GM18870 (cell line): ENCODE measurements around the gene KPTN.

Experiments used
- ATAC-seq: cut with Tn5 transposase; IDR thresholded peaks from one replicate; pipeline ENCODE4 v1.9.1; 2021; ENCODE audit warnings: moderate library complexity; ENCODE audit not compliant: unreplicated experiment

KPTN gene

DNA sequence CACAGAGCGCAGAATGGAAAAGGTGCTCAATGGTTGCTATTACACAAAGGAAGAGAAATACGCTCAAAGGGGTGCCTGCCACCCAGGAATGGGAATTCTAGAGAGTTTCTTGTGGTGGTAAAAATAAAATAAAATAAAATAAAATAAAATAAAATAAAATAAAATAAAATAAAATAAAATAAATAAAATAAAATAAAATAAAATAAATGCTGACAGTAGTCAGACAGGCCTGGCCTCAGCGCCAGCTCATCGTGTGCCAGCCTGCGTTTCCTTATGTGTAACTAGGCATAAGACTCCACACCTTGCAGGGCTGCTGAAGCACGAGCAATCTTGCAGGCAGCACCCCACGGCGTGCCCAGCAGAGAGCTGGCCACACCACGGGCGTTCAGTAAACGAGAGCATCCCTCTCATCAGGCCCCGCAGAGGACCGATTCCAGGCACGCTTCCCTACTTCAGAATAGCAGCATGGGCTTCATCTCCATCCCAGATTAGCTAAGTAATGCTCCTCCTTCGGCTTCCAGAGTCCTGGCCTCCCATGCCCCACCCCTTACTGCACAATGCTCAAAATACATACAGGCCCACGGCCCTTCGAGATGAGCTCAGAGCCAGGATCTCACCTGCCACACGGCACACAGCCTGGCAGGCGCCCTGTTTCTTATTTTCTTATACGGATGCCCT is 25.3 kb upstream of the KPTN start:
- ATAC-seq: no peak

DNA sequence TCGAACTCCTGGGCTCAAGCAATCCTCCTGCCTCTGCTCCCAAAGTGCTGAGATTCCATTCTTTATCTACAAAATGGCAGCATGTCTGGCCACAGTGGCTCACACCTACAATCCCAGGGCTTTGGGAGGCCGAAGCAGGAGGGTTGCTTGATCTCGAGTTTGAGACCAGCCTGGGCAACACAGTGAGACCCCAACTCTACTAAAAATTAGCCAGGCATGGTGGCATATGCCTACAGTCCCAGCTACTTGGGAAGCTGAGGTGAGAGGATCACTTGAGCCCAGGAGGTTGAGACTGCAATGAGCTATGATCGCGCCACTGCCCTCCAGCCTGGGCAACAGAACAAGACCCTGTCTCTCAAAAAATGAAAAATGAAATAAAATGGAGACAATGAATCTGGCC is 24.7 kb upstream of the KPTN start:
- no peak for ATAC-seq

DNA sequence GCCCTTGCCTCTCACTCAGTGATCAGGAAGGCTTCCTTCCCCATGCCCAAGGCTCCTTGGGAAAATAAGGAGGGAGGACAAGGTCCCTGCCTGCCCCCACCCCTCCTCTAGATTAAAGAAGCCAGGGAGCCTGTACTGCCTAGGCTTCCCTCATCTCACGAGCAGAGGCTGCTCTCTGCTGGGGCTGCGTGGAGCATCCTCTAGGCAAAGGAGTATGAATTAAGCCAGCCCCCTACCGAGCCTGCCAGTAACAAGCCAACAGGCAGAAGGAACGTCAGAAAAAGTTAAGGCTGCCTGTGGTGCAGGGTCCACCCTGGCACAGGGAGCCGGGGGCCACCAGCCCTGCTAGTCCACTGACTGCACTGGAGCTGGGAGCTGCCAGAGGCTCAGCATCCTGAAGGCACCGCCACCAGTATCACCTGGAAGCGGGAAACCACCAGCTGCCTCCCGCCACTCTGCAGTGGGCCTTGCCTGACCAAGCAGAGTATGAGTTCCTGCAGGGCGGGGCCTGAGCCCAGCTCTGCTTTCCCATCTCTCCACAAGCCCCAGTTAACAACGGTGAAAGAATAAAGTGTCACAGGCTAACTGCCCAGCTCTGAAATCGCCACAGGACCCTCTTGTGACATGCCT is 24.0 kb upstream of the KPTN start:
- no peak for ATAC-seq

DNA sequence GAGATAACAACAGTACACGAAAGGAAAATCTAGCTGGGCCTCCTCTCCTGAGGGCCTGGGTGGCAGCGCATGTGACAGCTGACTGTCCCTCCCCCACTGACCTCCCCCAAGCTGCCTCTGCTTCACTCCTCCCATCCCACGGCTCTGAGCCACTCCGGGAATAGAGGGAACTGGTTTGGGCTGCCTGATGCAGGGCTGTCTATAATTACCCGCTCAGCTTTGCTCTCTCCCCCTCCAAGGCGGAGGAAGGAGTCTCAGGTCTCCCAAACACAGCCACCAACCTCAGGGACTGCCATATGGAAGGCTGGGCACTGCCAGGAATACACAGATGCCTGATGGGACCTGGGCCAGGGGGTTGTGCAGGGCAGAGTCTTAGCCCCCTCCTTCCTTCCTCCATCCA is 23.0 kb upstream of the KPTN start:
- no peak for ATAC-seq

DNA sequence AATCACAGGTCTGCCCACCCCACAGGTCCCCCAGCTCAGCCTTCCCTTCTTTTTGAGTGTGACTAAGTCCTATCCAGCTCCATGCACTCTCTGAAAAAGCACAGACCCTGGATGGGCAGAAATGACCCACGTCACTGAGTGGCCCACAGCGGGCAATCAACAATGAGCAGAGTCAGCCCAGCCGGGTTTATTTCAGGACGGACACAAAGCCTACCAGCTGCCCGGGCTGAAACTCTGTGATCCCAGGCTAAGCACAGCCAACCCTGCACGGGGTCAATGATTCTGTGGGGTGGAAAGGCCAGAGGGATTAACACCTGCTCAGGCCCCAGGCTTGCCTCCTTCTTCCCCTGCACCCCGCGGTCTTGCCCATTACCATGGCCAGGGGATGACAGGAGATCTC is 22.4 kb upstream of the KPTN start:
- ATAC-seq: no peak

DNA sequence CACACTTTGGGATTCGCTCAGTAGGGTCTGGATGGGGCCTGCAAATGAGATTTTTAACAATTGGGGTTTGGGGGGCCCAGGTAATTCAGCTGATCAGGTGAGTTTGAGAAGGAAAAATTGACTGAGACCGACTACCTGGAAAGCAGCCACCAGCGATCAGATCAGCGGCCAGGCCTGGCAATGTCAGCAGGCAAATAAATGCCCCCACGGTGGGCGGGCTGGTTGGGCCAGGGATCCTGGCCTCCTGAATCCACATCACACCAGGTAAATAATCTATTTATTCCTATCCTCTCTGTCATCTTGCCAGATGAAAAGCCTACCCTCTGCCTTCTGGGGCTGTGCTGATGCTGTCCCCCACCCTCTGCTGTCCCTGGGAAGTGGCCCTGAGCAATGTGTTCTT is 21.5 kb upstream of the KPTN start:
- no peak for ATAC-seq

DNA sequence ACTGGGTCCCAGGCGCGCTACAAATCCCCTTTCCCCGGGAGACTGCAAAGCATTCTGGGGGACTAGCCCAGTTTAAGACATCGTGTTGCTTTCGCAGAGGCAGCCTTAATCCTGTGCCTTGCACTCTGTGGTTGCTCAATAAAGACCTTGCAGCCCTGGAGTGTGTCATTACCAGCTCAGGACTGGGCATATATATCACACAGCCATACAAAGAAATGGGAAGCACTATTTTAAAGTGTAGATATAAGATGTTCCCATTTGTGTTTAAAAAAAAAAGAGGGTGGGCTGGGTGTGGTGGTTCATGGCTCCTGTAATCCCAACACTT is 19.8 kb upstream of the KPTN start:
- no peak for ATAC-seq

DNA sequence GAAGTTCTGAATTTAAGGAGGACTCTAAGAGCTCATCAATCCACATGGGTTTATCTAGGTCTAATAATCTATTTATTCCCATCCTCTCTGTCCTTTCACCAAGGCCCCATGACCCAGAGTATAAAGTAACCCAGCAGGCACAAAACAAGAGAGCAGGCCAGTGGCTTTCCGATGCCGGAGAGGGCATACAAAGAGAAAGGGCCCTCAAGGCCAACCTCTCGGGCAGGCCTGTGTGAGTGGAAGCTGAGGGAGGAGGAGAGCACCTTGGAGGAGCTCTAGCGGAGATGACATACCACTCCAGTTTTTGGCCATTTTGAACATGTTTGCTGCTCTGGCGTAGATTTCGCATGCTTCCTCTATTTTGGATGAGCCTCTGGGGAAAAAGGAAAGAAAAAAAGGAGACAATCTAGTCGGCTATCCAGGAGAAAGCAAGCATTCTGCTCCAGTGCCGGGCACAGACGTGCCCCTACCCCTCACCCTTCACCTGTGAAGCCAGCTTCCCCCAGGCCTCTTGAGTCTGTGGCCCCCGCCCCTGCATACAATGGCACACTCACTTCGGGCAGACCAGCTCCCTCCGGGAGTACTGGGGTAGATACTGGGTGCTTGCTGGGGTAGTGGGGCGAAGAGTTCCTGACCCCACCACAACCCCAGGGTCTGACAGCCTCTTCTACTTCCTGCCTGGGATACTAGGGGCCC is 19.3 kb upstream of the KPTN start:
- ATAC-seq: no peak

DNA sequence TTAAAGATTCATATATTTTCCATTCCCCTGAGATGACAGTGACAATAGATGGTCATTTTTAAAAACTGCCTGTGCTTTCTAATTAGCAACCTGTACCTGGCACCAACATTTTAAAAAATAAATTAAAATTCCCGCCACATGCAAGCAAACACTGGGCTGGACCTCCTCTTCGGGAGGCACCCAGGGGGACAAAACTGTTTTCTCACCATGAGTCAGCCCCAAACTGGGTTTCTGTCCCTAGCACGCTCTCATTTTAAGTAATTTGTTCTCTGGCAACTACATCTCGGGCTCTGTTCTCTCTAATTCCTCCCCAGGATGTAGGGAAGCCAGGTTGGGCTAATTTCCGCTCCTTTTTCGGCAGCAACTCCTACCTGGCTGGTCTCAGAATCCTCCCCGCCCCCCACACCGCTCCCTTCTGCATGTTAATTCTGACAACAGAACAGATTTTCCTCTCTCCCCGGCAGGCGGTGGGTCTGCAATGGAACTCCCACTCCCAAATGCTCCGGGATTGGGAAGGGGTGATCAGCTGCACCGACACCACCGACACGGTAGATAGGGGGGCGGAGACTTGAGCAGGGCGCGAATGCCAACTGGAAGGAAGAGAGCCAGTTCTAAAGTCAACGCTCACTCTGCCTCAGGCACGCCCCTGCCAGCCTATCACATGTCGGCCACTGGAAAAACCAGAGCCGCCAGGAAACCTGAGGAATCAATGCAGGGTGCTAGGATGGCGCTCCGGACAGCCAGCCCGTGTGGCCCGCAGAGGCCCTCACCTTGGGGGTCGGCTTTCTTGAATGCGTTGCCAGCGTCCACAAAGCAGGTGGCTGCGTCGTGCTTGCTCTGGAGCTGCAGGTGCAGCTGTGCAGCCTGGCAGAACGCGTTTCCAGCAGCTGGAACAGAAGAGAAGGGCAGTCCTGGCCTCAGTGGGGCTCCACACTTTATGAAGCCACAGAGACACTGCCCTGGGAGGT is 16.1 kb upstream of the KPTN start:
- ATAC-seq: no peak

DNA sequence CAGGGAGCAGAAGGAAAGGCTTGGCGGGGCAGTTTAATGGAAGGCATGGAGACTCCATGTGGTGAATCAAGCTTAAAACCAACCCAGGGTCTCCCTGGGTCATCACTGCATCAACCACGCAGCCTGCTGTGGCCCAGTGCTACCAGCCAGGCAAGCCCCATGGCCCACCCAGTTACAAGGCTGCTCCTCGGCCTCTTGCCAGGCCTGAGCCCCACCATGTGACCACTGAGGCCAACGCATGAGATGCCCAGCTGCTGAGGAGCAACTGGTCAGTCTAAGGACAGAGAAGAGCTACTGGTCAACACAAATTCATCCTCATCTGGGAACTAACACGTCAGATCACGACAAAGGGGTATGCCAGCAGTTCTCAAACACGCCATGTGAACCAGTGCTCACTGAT is 15.4 kb upstream of the KPTN start:
- no peak for ATAC-seq

DNA sequence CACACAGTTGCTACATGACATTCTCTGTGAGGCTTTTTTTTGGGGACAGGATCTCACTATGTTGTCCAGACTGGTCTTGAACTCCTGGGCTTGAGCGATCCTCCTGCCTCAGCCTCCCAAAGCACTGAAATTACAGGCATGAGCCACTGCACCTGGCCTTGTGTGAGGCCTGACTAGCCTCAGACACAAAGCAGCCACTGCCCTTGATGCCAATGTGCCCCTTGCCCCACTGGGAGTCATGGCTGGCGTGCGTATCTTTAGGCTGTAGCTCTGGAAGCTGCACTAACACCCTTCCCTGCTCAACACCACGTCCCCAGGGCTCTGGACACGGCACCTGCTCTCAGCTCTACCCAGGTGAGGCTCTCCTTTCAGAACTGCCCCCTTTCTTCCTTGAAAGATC is 14.5 kb upstream of the KPTN start:
- no peak for ATAC-seq

DNA sequence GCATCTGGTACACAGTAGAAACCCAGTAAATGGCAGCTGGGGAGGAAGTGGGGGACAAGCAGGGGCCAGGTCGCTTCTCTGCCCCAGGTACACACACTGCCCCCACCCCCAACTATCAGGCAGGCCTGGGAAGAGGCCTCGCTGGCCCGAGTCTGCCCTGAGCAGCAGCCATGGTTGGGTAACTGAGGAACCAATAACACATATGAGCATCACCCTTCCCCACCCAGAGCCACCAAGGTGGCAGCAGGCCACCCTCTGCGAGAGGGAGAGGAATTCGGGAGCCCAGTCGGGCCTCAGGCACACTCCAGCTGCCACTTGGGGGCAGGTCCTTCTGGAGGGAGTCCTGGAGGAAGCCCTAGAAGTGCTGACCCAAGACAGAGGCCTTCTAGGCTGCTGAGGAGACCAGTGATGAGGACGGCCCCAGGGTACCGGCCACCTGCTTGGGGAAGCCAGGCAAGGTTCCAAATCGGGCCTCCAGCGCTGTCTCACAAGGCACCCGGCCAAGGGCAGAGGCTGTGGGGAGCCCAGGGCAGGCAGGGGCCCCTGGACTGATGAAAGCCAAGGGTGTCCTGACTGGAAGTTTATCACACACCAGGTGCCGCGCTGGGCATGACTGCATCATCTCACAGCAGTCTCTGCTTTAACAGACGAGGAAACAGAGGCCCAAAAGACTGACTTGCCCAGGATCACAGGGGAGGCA is 14.0 kb upstream of the KPTN start:
- no peak for ATAC-seq

DNA sequence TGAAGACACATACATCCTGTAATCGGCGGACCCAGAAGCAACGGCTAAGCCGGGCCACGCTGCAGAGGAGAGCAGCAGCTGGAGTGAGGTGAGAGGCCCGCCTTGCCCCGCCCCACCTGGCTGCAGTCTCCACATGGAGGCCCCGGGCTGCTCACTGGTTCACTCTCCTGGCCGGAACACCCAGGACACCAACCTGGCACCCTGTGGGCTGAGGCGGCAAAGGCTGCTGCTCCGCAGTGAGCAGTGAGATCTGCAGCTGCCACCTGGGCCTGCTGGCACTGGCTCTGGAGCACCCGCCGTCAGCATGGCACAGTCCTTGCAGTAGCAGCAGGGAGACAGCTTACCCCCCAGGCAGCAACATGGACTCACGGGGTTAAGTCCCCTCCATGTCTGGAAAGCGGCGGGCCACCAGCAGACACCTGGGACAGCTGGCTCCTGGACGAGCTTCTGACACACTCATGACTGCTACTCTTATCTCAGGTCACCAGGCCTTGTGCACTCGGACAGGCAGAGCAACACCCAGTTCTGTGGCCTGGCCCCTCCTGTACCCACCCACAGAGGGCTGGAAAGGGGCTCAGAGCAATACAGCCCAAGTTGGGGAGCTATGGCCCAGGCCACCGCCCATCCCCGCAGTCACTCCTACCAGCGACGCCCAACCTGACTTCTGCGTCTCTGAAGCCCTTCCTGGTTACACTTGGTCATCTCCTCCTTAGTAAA is 13.2 kb upstream of the KPTN start:
- no peak for ATAC-seq

DNA sequence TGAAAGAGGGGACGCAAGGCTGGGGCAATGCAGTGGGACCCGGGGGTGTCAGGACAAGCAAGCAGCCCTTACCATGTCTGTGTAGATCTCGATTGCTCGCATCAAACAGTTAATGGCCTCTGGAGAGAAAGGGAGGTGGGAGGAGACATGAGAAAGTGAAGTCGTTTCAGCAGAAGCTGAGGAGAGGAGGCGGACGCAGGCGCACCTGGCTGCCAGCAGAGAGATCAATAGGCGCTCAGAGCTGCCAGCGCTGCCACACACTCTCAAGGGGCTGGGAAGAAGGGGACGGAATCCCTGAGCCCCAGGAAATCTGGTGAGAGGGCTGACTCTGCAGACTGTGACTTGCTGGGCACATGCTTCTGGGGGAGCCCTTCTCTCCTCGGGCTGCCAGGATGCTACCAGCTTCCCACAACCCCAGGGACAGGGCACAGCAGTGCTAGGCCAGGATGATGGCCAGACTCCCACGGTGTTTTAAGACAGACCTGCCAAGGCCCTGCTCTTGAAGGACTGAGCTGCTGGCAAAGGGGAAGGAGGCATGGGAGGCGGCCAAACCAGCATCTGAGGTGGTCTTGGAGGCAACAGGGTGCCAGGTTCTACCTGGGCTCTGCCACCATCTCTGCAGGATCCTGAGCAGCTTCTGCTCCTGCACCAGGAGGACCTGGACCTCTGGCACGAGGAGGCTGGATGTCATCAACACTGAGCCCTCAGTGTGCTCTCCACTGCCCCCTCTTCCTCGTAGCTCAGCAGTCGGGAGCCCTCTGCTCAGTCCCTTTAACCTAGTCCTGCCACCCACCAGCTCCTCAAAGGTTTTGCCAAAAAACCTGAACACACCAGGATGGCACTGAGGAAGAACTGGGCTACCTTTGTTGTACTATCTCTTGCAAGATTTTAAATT is 11.7 kb upstream of the KPTN start:
- no peak for ATAC-seq

DNA sequence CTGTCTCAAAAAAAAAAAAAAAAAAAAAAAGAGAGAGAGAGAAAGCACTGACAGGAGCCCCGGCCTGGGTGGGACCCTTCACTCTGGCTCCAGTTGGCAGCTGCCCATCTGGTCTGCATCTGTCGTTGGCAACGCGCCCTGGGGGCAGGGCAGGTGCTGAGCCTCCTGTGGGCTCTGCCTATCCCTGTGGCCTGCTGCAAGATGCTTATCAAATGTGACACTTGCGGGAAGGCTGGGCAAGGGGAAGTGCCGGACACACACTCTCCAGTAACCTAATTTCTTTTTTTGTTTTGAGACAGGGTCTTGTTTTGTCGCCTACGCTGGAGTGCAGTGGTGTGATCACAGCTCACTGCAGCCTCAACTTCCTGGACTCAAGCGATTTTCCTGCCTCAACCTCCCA is 10.7 kb upstream of the KPTN start:
- ATAC-seq: no peak

DNA sequence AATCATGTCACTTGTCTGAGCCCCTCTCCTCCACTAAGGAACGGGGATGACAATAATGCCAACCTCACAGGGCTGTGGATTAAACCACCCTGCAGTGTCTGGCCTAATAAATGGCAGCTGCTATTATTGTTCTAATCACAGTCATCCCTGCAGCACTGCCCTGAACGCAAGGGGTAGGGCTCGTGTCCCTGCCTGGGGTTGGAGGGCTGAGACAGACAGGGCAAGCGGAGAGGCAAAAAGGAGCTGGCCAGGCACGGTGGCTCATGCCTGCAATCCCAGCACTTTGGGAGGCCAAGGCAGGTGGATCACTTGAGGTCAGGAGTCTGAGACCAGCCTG is 10.2 kb upstream of the KPTN start:
- no peak for ATAC-seq

DNA sequence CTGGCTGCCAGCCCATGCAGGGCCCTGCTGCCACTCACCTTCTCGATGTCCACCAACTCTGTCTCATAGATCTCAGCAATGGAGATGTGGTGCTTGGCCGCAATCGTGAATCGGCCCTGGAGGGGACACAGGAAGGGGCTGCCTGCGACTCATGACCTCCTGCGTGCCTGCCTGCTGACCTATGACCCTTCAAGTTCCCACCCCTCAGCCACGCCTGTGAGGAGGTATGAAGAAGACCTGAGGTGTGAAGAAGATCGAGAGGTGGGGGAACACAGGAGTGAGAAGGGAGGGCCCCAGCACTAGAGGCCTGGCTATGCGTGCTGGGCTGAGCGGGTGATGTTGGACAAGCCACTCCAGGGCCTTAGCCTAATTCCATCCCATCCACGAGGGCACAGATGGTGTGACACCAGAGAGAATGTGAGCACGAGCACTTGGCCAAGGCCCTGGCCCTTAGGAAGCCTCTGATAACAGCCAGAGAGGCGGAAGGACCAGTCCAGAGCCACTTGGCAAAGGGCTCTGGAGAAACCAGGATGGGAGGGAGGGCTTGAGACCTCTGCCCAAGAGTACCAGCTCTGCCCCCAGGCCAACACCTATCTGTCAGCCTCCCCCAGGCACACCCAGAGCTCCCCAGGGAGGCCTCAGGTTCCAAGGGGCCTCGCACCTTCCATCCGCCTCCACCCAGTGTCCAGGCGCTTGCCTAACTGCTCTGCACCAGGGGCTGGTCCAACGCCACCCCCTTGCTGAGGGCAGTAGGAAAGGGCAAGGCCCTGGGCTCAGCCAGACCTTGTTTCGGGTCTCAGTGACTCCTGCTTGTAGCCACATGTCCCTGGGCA is 9.6 kb upstream of the KPTN start:
- ATAC-seq: no peak

DNA sequence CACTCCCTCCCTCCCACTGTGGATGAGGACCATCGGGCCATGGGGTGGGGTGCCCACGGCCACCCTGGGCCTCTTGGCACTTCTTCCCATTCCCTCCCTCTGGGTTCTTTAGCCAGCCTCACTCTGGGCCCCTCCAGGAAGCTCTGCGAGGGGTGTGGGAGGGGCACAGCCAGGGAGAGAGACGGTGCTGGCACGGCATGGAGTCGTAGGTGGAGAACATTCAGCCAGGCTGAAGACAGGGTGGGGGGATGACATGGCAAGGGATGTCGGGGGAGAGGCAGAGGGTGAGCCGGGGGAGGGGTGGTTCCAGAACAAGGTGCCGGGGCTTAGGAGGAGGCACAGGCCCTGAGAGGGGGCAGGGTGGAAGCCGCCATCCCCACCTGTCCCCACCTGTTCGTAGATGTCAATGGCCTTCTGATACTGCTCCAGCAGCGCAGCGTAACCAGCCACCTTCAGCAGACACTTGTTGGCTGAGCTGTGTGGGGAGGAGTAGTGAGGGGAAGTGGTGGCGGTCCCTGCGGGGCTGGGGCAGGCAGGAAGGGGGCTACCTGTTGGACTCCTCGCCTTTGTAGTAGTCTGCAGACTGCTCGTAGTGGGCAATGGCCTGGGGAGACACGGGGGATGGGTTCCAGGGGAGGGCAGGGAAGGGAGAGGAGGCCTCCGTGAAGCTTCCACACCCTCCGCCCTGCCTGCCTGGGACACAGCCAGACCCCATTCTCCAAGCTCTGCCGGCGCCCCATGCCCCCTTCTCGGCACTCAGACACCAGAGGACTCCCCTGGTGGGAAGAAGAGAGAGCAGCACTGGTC is 8.8 kb upstream of the KPTN start:
- no peak for ATAC-seq
